IMR-90 (cell line): Measurements from ENCODE around the gene GPX6. TPM values are rescaled to one million over a fixed set of nuclear protein-coding genes. Genes with fewer than 3 reads are reported as not detected.
"Not testable (repeated sequence)": the region's sequence is repeated elsewhere in the genome, so short reads cannot be mapped to it uniquely, and the experiment has no call there.

ENCODE experiments used
- ATAC-seq: fragments of 200-7000 bp; cut with Tn5 transposase; 2 replicates; pipeline ENCODE4 v1.9.1; 2020; ENCODE audit warnings: low read depth, mild to moderate bottlenecking, moderate library complexity
- BruUV-seq: library from RNA; stranded (reverse); fragments of 400-500 nt; replicated peaks from 2 replicates; lab custom pipeline; 2021; lab: Mats Ljungman, UMichigan
- CTCF ChIA-PET: fragments of 300-600 bp; formaldehyde crosslinking; extraction: SDS; loops from one replicate; lab custom pipeline; 2021; ENCODE audit warnings: antibody characterized with exemption; lab: Yijun Ruan, JAX
- POLR2A ChIA-PET: fragments of 300-600 bp; sonication (Branson Sonifier 250); formaldehyde crosslinking; loops from one replicate; lab custom pipeline; 2022; ENCODE audit warnings: antibody characterized with exemption; ENCODE audit not compliant: unreplicated experiment; lab: Charles Lee
- DNase-seq: peaks from one replicate; pipeline ENCODE4 v3.0.0; 2013
- H2AFZ ChIP-seq: replicated peaks from 2 replicates; pipeline ENCODE3; 2013; ENCODE audit warnings: low read length, mild to moderate bottlenecking; ENCODE audit not compliant: poor library complexity
- H2AK5ac ChIP-seq: 2 replicates; pipeline ENCODE4 v1.6.1; 2013; ENCODE audit warnings: low read depth, low read length, inconsistent platforms
- H2AK9ac ChIP-seq: replicated peaks from 2 replicates; pipeline ENCODE3; 2013; ENCODE audit warnings: mild to moderate bottlenecking, low read depth, low read length, moderate library complexity; ENCODE audit not compliant: poor library complexity
- H2BK120ac ChIP-seq: 2 replicates; pipeline ENCODE4 v1.6.1; 2013; ENCODE audit warnings: low read depth, low read length, inconsistent platforms
- H2BK15ac ChIP-seq: 3 replicates; pipeline ENCODE4 v1.6.1; 2013; ENCODE audit warnings: low read depth, low read length, inconsistent platforms
- H2BK20ac ChIP-seq: 2 replicates; pipeline ENCODE4 v1.6.1; 2013; ENCODE audit warnings: low read depth, mild to moderate bottlenecking, inconsistent platforms, low read length, moderate library complexity
- H2BK5ac ChIP-seq: 2 replicates; pipeline ENCODE4 v1.6.1; 2013; ENCODE audit warnings: mild to moderate bottlenecking, low read depth, low read length, inconsistent platforms; ENCODE audit not compliant: poor library complexity, severe bottlenecking
- H3K14ac ChIP-seq: replicated peaks from 2 replicates; pipeline ENCODE4 v1.6.1; 2013; ENCODE audit warnings: low read depth, low read length, inconsistent platforms
- H3K18ac ChIP-seq: 2 replicates; pipeline ENCODE4 v1.6.1; 2013; ENCODE audit warnings: low read depth, low read length, control low read depth
- H3K23ac ChIP-seq: 2 replicates; pipeline ENCODE4 v1.6.1; 2013; ENCODE audit warnings: low read depth, low read length, inconsistent platforms
- H3K27ac ChIP-seq: 2 replicates; pipeline ENCODE4 v1.5.1; 2013; ENCODE audit warnings: mild to moderate bottlenecking, control low read depth, low read length; ENCODE audit not compliant: insufficient read depth
- H3K27me3 ChIP-seq: 2 replicates; pipeline ENCODE4 v1.6.1; 2013; ENCODE audit warnings: low read length; ENCODE audit not compliant: control insufficient read depth, insufficient read depth
- H3K36me3 ChIP-seq: 2 replicates; pipeline ENCODE4 v1.6.1; 2013; ENCODE audit warnings: low read length, mixed read lengths; ENCODE audit not compliant: control insufficient read depth, insufficient read depth
- H3K4ac ChIP-seq: 2 replicates; pipeline ENCODE4 v1.6.1; 2013; ENCODE audit warnings: low read depth, low read length, inconsistent platforms
- H3K4me1 ChIP-seq: 2 replicates; pipeline ENCODE4 v1.6.1; 2013; ENCODE audit warnings: low read length, mixed read lengths; ENCODE audit not compliant: control insufficient read depth, insufficient read depth
- H3K4me2 ChIP-seq: 2 replicates; pipeline ENCODE4 v1.6.1; 2013; ENCODE audit warnings: low read depth, mild to moderate bottlenecking, control low read depth, low read length, moderate library complexity
- H3K4me3 ChIP-seq: 2 replicates; pipeline ENCODE4 v1.5.1; 2013; ENCODE audit warnings: low read depth, mild to moderate bottlenecking, control low read depth, low read length, moderate library complexity; ENCODE audit not compliant: insufficient read depth
- H3K56ac ChIP-seq: 2 replicates; pipeline ENCODE4 v1.6.1; 2013; ENCODE audit warnings: low read length, inconsistent platforms; ENCODE audit not compliant: insufficient read depth; ENCODE audit errors: extremely low read depth
- H3K79me1 ChIP-seq, 2 experiments: 2 replicates each; pipeline ENCODE4 v1.6.1; 2013; ENCODE audit warnings: low read length in 2 of 2, inconsistent platforms in 1 of 2, low read depth in 1 of 2
- H3K9ac ChIP-seq: 2 replicates; pipeline ENCODE4 v1.6.1; 2013; ENCODE audit warnings: low read depth, low read length, control low read depth
- H3K9me1 ChIP-seq: 2 replicates; pipeline ENCODE4 v1.6.1; 2013; ENCODE audit warnings: low read length, inconsistent platforms; ENCODE audit not compliant: insufficient read depth
- H3K9me3 ChIP-seq: 2 replicates; pipeline ENCODE4 v1.6.1; 2013; ENCODE audit warnings: low read length; ENCODE audit not compliant: control insufficient read depth, insufficient read depth
- H4K20me1 ChIP-seq: 2 replicates; pipeline ENCODE4 v1.6.1; 2013; ENCODE audit warnings: low read length, inconsistent platforms; ENCODE audit not compliant: insufficient read depth
- H4K5ac ChIP-seq: 2 replicates; pipeline ENCODE4 v1.6.1; 2013; ENCODE audit warnings: mild to moderate bottlenecking, low read depth, low read length, control low read depth
- H4K8ac ChIP-seq, 2 experiments: 2 replicates each; pipeline ENCODE4 v1.6.1; 2013; ENCODE audit warnings: low read depth in 2 of 2, low read length in 2 of 2, control low read depth in 1 of 2, inconsistent platforms in 1 of 2
- H4K91ac ChIP-seq: 2 replicates; pipeline ENCODE4 v1.6.1; 2013; ENCODE audit warnings: low read depth, low read length, inconsistent platforms; ENCODE audit not compliant: insufficient read depth
- BHLHE40 ChIP-seq: fragments of 150-350 bp; IDR thresholded peaks from 2 replicates; pipeline ENCODE4 v1.6.1; 2016; ENCODE audit warnings: mild to moderate bottlenecking, low read depth, low read length
- CEBPB ChIP-seq: IDR thresholded peaks from 2 replicates; pipeline ENCODE4 v1.6.1; 2012; ENCODE audit warnings: low read depth, low read length, improper control_type of control experiment
- MAZ ChIP-seq: IDR thresholded peaks from 2 replicates; pipeline ENCODE4 v1.6.1; 2012; ENCODE audit warnings: low read depth, mild to moderate bottlenecking, low read length, improper control_type of control experiment, moderate library complexity, borderline replicate concordance
- NFE2L2 ChIP-seq: fragments of 150-350 bp; IDR thresholded peaks from 2 replicates; pipeline ENCODE4 v1.6.1; 2016; ENCODE audit warnings: low read depth, mild to moderate bottlenecking, low read length
- RAD21 ChIP-seq: IDR thresholded peaks from 2 replicates; pipeline ENCODE4 v1.6.1; 2012; ENCODE audit warnings: low read length, improper control_type of control experiment
- RCOR1 ChIP-seq: IDR thresholded peaks from 2 replicates; pipeline ENCODE4 v1.6.1; 2012; ENCODE audit warnings: mild to moderate bottlenecking, low read length, improper control_type of control experiment; ENCODE audit not compliant: insufficient replicate concordance
- RFX5 ChIP-seq: IDR thresholded peaks from 2 replicates; pipeline ENCODE4 v1.8.0; 2012; ENCODE audit warnings: low read depth, mild to moderate bottlenecking, low read length, moderate library complexity
- WGBS, 2 experiments: methylation state at CpG; one replicate each; pipeline versions ENCODE4 v1.1.5 to v1.1.7; 2013; ENCODE audit warnings: missing lambda C conversion rate in 2 of 2; ENCODE audit not compliant: insufficient read length in 1 of 2; ENCODE audit errors: extremely low coverage in 2 of 2; 5-methylcytosine and 5-hydroxymethylcytosine counted together
- dilution Hi-C: fragments of 300-500 bp; cut with HindIII; formaldehyde crosslinking; loops from one replicate; pipeline ENCODE4 v1.14.3; 2018; ENCODE audit warnings: low sequenced_read_pairs; ENCODE audit not compliant: unreplicated experiment
- in situ Hi-C: fragments of 300-500 bp; cut with MboI; formaldehyde crosslinking; loops from 3 replicates; pipeline ENCODE4 v1.14.3; 2019; ENCODE audit warnings: low sequenced_read_pairs, inconsistent platforms, mixed read lengths
- intact Hi-C: fragments of 100-400 bp; cut with micrococcal nuclease; formaldehyde crosslinking; loops from 2 replicates; pipeline ENCODE4 v1.10.0; 2022
- polyA plus RNA-seq, 3 experiments: library from polyadenylated mRNA; depleted of rRNA; stranded (reverse); fragments of >200 nt; gene quantifications; 2 replicates each; pipeline ENCODE4 v1.2.3, GENCODE V29; 2012; ENCODE audit warnings: low replicate concordance in 1 of 3
- total RNA-seq: library from RNA; depleted of rRNA; stranded (reverse); fragments of >200 nt; gene quantifications from 2 replicates; pipeline ENCODE4 v1.2.3, GENCODE V29; 2012
- TF ChIP-seq, protein P1 (sequence below): conservative IDR thresholded peaks from 2 replicates; pipeline ENCODE4 v1.5.1; 2012; ENCODE audit warnings: mild to moderate bottlenecking, low read depth, low read length, improper control_type of control experiment

GPX6 gene
- total and polyA plus RNA-seq, 2 of the 4 experiments (the other 2 are of a cell fraction), result not detected

GRCh38 chr6:28517964-28518363 lies 2.4 kb upstream of the GPX6 start:
- CTCF ChIA-PET, result no interaction called here
- H4K8ac ChIP-seq, result no peak overlapping the region
- no peaks in the 10 kb centered on the region for H4K20me1 ChIP-seq
- H4K5ac ChIP-seq, result no peak overlapping the region
- H3K9me1 ChIP-seq, result no peaks in the 10 kb centered on the region
- POLR2A ChIA-PET, result no interaction called here
- no peak overlapping the region for H3K4ac ChIP-seq
- H3K4me3 ChIP-seq, result no peak overlapping the region
- no peak overlapping the region for H2BK20ac ChIP-seq
- H3K4me2 ChIP-seq, result no peak overlapping the region
- TF ChIP-seq RFX5, result no peak
- no peak for TF ChIP-seq RAD21
- TF ChIP-seq, protein P1, sequence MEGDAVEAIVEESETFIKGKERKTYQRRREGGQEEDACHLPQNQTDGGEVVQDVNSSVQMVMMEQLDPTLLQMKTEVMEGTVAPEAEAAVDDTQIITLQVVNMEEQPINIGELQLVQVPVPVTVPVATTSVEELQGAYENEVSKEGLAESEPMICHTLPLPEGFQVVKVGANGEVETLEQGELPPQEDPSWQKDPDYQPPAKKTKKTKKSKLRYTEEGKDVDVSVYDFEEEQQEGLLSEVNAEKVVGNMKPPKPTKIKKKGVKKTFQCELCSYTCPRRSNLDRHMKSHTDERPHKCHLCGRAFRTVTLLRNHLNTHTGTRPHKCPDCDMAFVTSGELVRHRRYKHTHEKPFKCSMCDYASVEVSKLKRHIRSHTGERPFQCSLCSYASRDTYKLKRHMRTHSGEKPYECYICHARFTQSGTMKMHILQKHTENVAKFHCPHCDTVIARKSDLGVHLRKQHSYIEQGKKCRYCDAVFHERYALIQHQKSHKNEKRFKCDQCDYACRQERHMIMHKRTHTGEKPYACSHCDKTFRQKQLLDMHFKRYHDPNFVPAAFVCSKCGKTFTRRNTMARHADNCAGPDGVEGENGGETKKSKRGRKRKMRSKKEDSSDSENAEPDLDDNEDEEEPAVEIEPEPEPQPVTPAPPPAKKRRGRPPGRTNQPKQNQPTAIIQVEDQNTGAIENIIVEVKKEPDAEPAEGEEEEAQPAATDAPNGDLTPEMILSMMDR, result no peak
- TF ChIP-seq CEBPB, result no peak
- no peak for TF ChIP-seq RCOR1
- no peak for TF ChIP-seq NFE2L2
- TF ChIP-seq BHLHE40, result no peak
- TF ChIP-seq MAZ, result no peak
- intact Hi-C loops (no loop called here), in situ Hi-C loops (no loop called here), dilution Hi-C loops (no loop called here)
- no peak overlapping the region for H2BK5ac ChIP-seq
- no peak overlapping the region for H4K91ac ChIP-seq
- no peaks in the 10 kb centered on the region for H3K4me1 ChIP-seq
- no peak overlapping the region for H2BK15ac ChIP-seq
- no peaks in the 10 kb centered on the region for H3K9me3 ChIP-seq
- no peak overlapping the region for H3K9ac ChIP-seq
- H2AFZ ChIP-seq, result no peak overlapping the region
- ATAC-seq (no peak), DNase-seq (no peak)
- H3K79me1 ChIP-seq, result no peaks in the 10 kb centered on the region
- no peak overlapping the region for H3K23ac ChIP-seq
- no peak overlapping the region for H3K14ac ChIP-seq
- H2AK5ac ChIP-seq, result no peak overlapping the region
- H2AK9ac ChIP-seq, result no peak overlapping the region
- H2BK120ac ChIP-seq, result no peak overlapping the region
- H3K27me3 ChIP-seq, result no peaks in the 10 kb centered on the region
- no TSS peak for BruUV-seq
- H3K56ac ChIP-seq, result no peak overlapping the region
- H3K27ac ChIP-seq, result no peak overlapping the region
- no peak overlapping the region for H3K18ac ChIP-seq
- H3K36me3 ChIP-seq, result no peaks in the 10 kb centered on the region
- WGBS, 2 experiments, result 33% methylated on average over 1 of the region's 2 CpGs; no CpG with 5 or more reads in 1 of the 2 experiments

DNA sequence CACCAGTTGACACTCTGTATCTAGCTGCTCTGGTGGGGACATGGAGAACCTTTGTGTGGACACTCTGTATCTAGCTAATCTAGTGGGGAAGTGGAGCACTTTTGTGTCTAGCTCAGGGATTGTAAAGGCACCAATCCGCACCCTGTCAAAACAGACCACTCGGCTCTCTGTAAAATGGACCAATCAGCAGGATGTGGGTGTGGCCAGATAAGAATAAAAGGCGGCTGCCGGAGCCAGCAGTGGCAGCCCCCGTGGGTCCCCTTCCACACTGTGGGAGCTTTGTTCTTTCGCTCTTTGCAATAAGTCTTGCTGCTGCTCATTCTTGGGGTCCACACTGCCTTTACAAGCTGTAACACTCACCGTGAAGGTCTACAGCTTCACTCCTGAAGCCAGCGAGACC lies 3.2 kb downstream of the GPX6 start:
- H4K8ac ChIP-seq, H2AK5ac ChIP-seq, H3K4ac ChIP-seq, H3K23ac ChIP-seq, H3K4me2 ChIP-seq, in situ Hi-C loops, H3K9ac ChIP-seq, intact Hi-C loops, H2BK5ac ChIP-seq, H3K27me3 ChIP-seq, H3K4me3 ChIP-seq, H2AK9ac ChIP-seq, H3K14ac ChIP-seq, H3K27ac ChIP-seq, dilution Hi-C loops, H2BK15ac ChIP-seq, DNase-seq, ATAC-seq, H2AFZ ChIP-seq, H2BK20ac ChIP-seq, H4K5ac ChIP-seq, H3K4me1 ChIP-seq, H3K9me1 ChIP-seq, H2BK120ac ChIP-seq, POLR2A ChIA-PET, H3K18ac ChIP-seq, H4K91ac ChIP-seq, H3K79me1 ChIP-seq, H3K36me3 ChIP-seq, BruUV-seq, H4K20me1 ChIP-seq, H3K9me3 ChIP-seq, H3K56ac ChIP-seq: not testable (repeated sequence)
- CTCF ChIA-PET, result interaction anchor here (1.1 kb wide), 1 partner anchor 16 kb away, joined by 3 read pairs; no protein-coding TSS in a partner anchor
- 79% methylated on average over 8 of the region's 8 CpGs; no CpG with 5 or more reads in 1 of the 2 experiments for WGBS, 2 experiments
